Left ventricle myocardium inferior (tissue), 1 donor: Measurements from ENCODE around the gene DUT. TPM values are rescaled to one million over a fixed set of nuclear protein-coding genes. Genes with fewer than 3 reads are reported as not detected.

ENCODE experiments used
- DNase-seq: peaks from one replicate; pipeline ENCODE4 v3.0.0-alpha.2; 2020
- H3K27ac ChIP-seq: fragments of 200-600 bp; replicated peaks from 2 replicates; pipeline ENCODE4 v1.8.0; 2021
- H3K27me3 ChIP-seq: fragments of 200-600 bp; 2 replicates; pipeline ENCODE4 v1.8.0; 2021; ENCODE audit warnings: low read depth
- H3K36me3 ChIP-seq: fragments of 200-600 bp; 2 replicates; pipeline ENCODE4 v1.8.0; 2021
- H3K4me1 ChIP-seq: fragments of 200-600 bp; 2 replicates; pipeline ENCODE4 v1.8.0; 2021
- H3K4me3 ChIP-seq: fragments of 200-600 bp; 2 replicates; pipeline ENCODE4 v1.8.0; 2021; ENCODE audit warnings: mild to moderate bottlenecking, moderate library complexity
- H3K9me3 ChIP-seq: fragments of 200-600 bp; replicated peaks from 2 replicates; pipeline ENCODE4 v1.8.0; 2021
- CTCF ChIP-seq: fragments of 200-600 bp; IDR thresholded peaks from 2 replicates; pipeline ENCODE4 v1.8.0; 2021; ENCODE audit warnings: antibody characterized with exemption, mild to moderate bottlenecking, borderline replicate concordance
- intact Hi-C: fragments of 100-400 bp; cut with micrococcal nuclease; formaldehyde crosslinking; loops from one replicate; pipeline ENCODE4 v1.11.0; 2022
- long read RNA-seq: library from polyadenylated mRNA; unstranded; transcript quantifications from one replicate; pipeline ENCODE4 v2.0.0, GENCODE V29; 2021
- total RNA-seq: library from RNA; stranded (reverse); fragmentation: NEBNext Ultra II Directional; extraction: Animal tissue kit (Norgen Biotek cat#: 25700); gene quantifications from one replicate; pipeline ENCODE4 v1.2.1, GENCODE V29; 2021
- donor health status: DM: no; HTN: yes; CAD: no; lungs with severe emphysema.

DUT gene
- 78.5 TPM for total RNA-seq
- long read RNA-seq, transcript DUT-201 (7 exons, 2,147 nt) = major isoform, 99 of 135 reads
- long read RNA-seq, transcript DUT-205 (7 exons, 769 nt) = minor isoform, 19 of 135 reads
- long read RNA-seq, partial matches to known transcripts = 0 of 135 reads
- long read RNA-seq, other reads (novel, unspliced or antisense) = 9 of 135 reads

GRCh38 chr15:48330855-48331795, at the start of gene DUT:
DUT (plus strand) TSS chr15:48331429; CDS start chr15:48331516, 87 bp downstream.
- no peak for TF ChIP-seq CTCF
- Histone ChIP-seq H3K9me3 (no peaks in the 10 kb centered on the region), H3K27me3 (no peaks in the 10 kb centered on the region), H3K27ac (peak within 1 kb of the TSS; percentile 99), H3K36me3 (peaks cover 21% of the 10 kb centered on the region), H3K4me1 (peaks cover 29% of the 10 kb centered on the region), H3K4me3 (peak within 1 kb of the TSS; percentile 93)
- peak; percentile 89 for DNase-seq
- intact Hi-C loops = no loop called here

GRCh38 chr15:48281674-48282073, 49.6 kb upstream of the DUT start:
- TF ChIP-seq CTCF = no peak

GRCh38 chr15:48282216-48282615, 49.0 kb upstream of the DUT start:
- no peak for DNase-seq
- no peak for TF ChIP-seq CTCF
- H3K36me3 ChIP-seq = no peaks in the 10 kb centered on the region
- peaks cover 9% of the 10 kb centered on the region for H3K27me3 ChIP-seq
- H3K4me1 ChIP-seq = peaks cover 25% of the 10 kb centered on the region
- no peak overlapping the region for H3K27ac ChIP-seq
- no peak overlapping the region for H3K4me3 ChIP-seq
- no peaks in the 10 kb centered on the region for H3K9me3 ChIP-seq
- intact Hi-C loops = loop anchor here (10.0 kb wide), 1 partner anchor 1087 kb away; no protein-coding TSS in a partner anchor

More at GRCh38 chr15:48281674-48282073, 49.6 kb upstream of the DUT start:
- H3K27me3 ChIP-seq = peaks cover 9% of the 10 kb centered on the region
- no peaks in the 10 kb centered on the region for H3K9me3 ChIP-seq
- no peaks in the 10 kb centered on the region for H3K36me3 ChIP-seq
- DNase-seq = no peak
- intact Hi-C loops = loop anchor here (10.0 kb wide), 1 partner anchor 1087 kb away; no protein-coding TSS in a partner anchor
- no peak overlapping the region for H3K27ac ChIP-seq
- H3K4me3 ChIP-seq = no peak overlapping the region
- H3K4me1 ChIP-seq = peaks cover 25% of the 10 kb centered on the region

- Histone ChIP-seq H3K4me3 (no peak overlapping the region), H3K36me3 (no peaks in the 10 kb centered on the region), H3K4me1 (peaks cover 25% of the 10 kb centered on the region), H3K27me3 (peaks cover 9% of the 10 kb centered on the region), H3K9me3 (no peaks in the 10 kb centered on the region), H3K27ac (no peak overlapping the region)
- no peak for TF ChIP-seq CTCF
- intact Hi-C loops = loop anchor here (10.0 kb wide), 1 partner anchor 1089 kb away; no protein-coding TSS in a partner anchor
- DNase-seq = no peak
These were observed 47.7 kb upstream of the DUT start for GRCh38 chr15:48283396-48284145.
